Adrenal gland (tissue), 5 donors: ENCODE results near the gene MLLT3.

Experiments used
- CTCF ChIP-seq, 6 experiments: fragments of 450-650 bp in 4 of 6; fragments of 200-600 bp in 2 of 6; sonication (generic) in 1 of 6; IDR thresholded peaks; 1 replicate in 5 of 6; 2 replicates in 1 of 6; pipeline versions ENCODE4 v1.5.1 to v1.8.0; 2016 to 2021; ENCODE audit warnings: antibody characterized with exemption in 6 of 6, mild to moderate bottlenecking in 2 of 6, moderate library complexity in 1 of 6
- POLR2A ChIP-seq, 2 donors: fragments of 450-650 bp; IDR thresholded peaks; one replicate each; pipeline ENCODE4 v1.6.1; 2017; ENCODE audit warnings: antibody characterized with exemption in 2 of 2, mild to moderate bottlenecking in 2 of 2, moderate library complexity in 1 of 2
- donor health status: DM: no; HTN: no; CAD: no.

GRCh38 chr9:20437476-20437875 lies 184.8 kb downstream of the MLLT3 start:
- TF ChIP-seq CTCF (IDR thresholded peaks at IDR 0.05) (no peak), POLR2A (IDR thresholded peaks at IDR 0.05) (no peak)
